ENCODE results near the gene FMR1NB. TPM values are rescaled to one million over a fixed set of nuclear protein-coding genes. Genes with fewer than 3 reads are reported as not detected.

The FMR1NB gene
- total RNA-seq, 1 experiment from 2014 or later, result not detected

- CTCF ChIA-PET, result no interaction called here
- Histone ChIP-seq H3K36me3 (ENCODE audit: control insufficient read depth in 1 of 2, insufficient read depth in 2 of 2, low read length in 2 of 2) (no peaks in the 10 kb centered on the region), H3K4me3 (replicated peaks in 1 of 2; ENCODE audit: low read depth in 1 of 2, low read length in 2 of 2) (no peak overlapping the region), H3K9me2 (ENCODE audit: insufficient read depth) (no peaks in the 10 kb centered on the region), H3K9me3 (ENCODE audit: control insufficient read depth in 1 of 2, insufficient read depth in 1 of 2, low read depth in 1 of 2, low read length in 2 of 2) (no peaks in the 10 kb centered on the region), H3K4me2 (ENCODE audit: low read length) (no peak overlapping the region), H2AFZ (ENCODE audit: low read depth, low read length, poor library complexity, severe bottlenecking) (no peak overlapping the region), H3K79me2 (ENCODE audit: insufficient read depth, low read length) (no peaks in the 10 kb centered on the region), H3K27ac (ENCODE audit: low read depth, low read length) (no peak overlapping the region), H3K27me3 (ENCODE audit: insufficient read depth, low read length) (no peaks in the 10 kb centered on the region), H4K20me1 (ENCODE audit: insufficient read depth) (no peaks in the 10 kb centered on the region), H3K9ac (ENCODE audit: low read length) (no peak overlapping the region), H3K4me1 (ENCODE audit: control insufficient read depth in 1 of 2, insufficient read depth in 2 of 2, low read length in 2 of 2) (no peaks in the 10 kb centered on the region)
- BruUV-seq (replicated peaks), result no TSS peak
- DNase-seq (ENCODE audit: low read depth, low spot score), result peak; percentile 1
- POLR2A ChIA-PET, result no interaction called here
- ATAC-seq, result peak; percentile 52; the same call in 1 of the 2 replicates
- TF ChIP-seq POLR2A (IDR thresholded peaks at IDR 0.05; ENCODE audit: borderline replicate concordance, extremely low read depth, insufficient read depth, insufficient read length), result no peak
- TF ChIP-seq RAD21 (IDR thresholded peaks at IDR 0.05; ENCODE audit: low read depth), result peak; percentile 45; the same call in 1 of the 2 replicates
- peak; percentile 18 to 55 (median 24); a peak in 3 of 6 replicates for TF ChIP-seq CTCF (IDR thresholded peaks at IDR 0.05 in 2 of 3, conservative IDR thresholded peaks at IDR 0.05 in 1 of 3; ENCODE audit: borderline replicate concordance in 1 of 3, insufficient read depth in 1 of 3, low read depth in 2 of 3, low read length in 2 of 3)
- RAD21 ChIA-PET (ENCODE audit: low non-redundant PET in 1 of 2, low total read pairs in 2 of 2, uncharacterized antibody in 2 of 2, unreplicated experiment in 2 of 2), result no interaction called here
- intact Hi-C loops (cut with micrococcal nuclease), result loop anchor here (1.0 to 5.0 kb wide), 3 partner anchors 1237 to 1913 kb away; no protein-coding TSS in a partner anchor
These were observed 68.3 kb downstream of the FMR1NB start for GRCh38 chrX:148049441-148049840.

- TF ChIP-seq ATF3 (IDR thresholded peaks at IDR 0.05) (no peak), ZNF274 (IDR thresholded peaks at IDR 0.05; ENCODE audit: low read depth, low read length) (no peak), EZH2 (IDR thresholded peaks at IDR 0.05) (no peak), JUND (IDR thresholded peaks at IDR 0.05) (no peak), ZFX (IDR thresholded peaks at IDR 0.05) (no peak), POLR2A (IDR thresholded peaks at IDR 0.05; ENCODE audit: borderline replicate concordance, extremely low read depth, insufficient read depth, insufficient read length) (no peak), MAX (IDR thresholded peaks at IDR 0.05) (no peak), EGR1 (IDR thresholded peaks at IDR 0.05; ENCODE audit: low read depth) (no peak), ELF1 (IDR thresholded peaks at IDR 0.05; ENCODE audit: borderline replicate concordance, low read depth) (no peak), FOSL1 (IDR thresholded peaks at IDR 0.05; ENCODE audit: low read depth) (no peak), TCF7L2 (IDR thresholded peaks at IDR 0.05; ENCODE audit: borderline replicate concordance, extremely low read depth, insufficient read depth, insufficient read length) (no peak)
- ChIA-PET POLR2A (no interaction called here), RAD21 (ENCODE audit: low non-redundant PET in 1 of 2, low total read pairs in 2 of 2, uncharacterized antibody in 2 of 2, unreplicated experiment in 2 of 2) (no interaction called here), CTCF (no interaction called here)
- no peaks in the 10 kb centered on the region for H4K20me1 ChIP-seq (ENCODE audit: insufficient read depth)
- DNase-seq (ENCODE audit: low read depth, low spot score) (no peak), ATAC-seq (no peak)
- BruUV-seq (replicated peaks), result no TSS peak
- no peaks in the 10 kb centered on the region for H3K79me2 ChIP-seq (ENCODE audit: insufficient read depth, low read length)
- no peaks in the 10 kb centered on the region for H3K36me3 ChIP-seq (ENCODE audit: control insufficient read depth in 1 of 2, insufficient read depth in 2 of 2, low read length in 2 of 2)
- no peak overlapping the region for H3K27ac ChIP-seq (ENCODE audit: low read depth, low read length)
- H2AFZ ChIP-seq (ENCODE audit: low read depth, low read length, poor library complexity, severe bottlenecking), result no peak overlapping the region
- H3K27me3 ChIP-seq (ENCODE audit: insufficient read depth, low read length), result no peaks in the 10 kb centered on the region
- no peaks in the 10 kb centered on the region for H3K9me3 ChIP-seq (ENCODE audit: control insufficient read depth in 1 of 2, insufficient read depth in 1 of 2, low read depth in 1 of 2, low read length in 2 of 2)
- no peaks in the 10 kb centered on the region for H3K4me1 ChIP-seq (ENCODE audit: control insufficient read depth in 1 of 2, insufficient read depth in 2 of 2, low read length in 2 of 2)
- H3K4me3 ChIP-seq (replicated peaks in 1 of 2; ENCODE audit: low read depth in 1 of 2, low read length in 2 of 2), result no peak overlapping the region
- no peaks in the 10 kb centered on the region for H3K9me2 ChIP-seq (ENCODE audit: insufficient read depth)
- H3K4me2 ChIP-seq (ENCODE audit: low read length), result no peak overlapping the region
- no peak overlapping the region for H3K9ac ChIP-seq (ENCODE audit: low read length)
- intact Hi-C loops (cut with micrococcal nuclease), result no loop called here
These were observed 70.8 kb downstream of the FMR1NB start for GRCh38 chrX:148051973-148052372.
